IMR-90 (cell line): ENCODE measurements around the gene MFRP. TPM values are rescaled to one million over a fixed set of nuclear protein-coding genes. Genes with fewer than 3 reads are reported as not detected.
A peak's percentile ranks its signal among the peaks of the same experiment; 100 is the strongest.

Experiments
- ATAC-seq: fragments of 200-7000 bp; cut with Tn5 transposase; 2 replicates; pipeline ENCODE4 v1.9.1; 2020; ENCODE audit warnings: low read depth, mild to moderate bottlenecking, moderate library complexity
- BruUV-seq: library from RNA; stranded (reverse); fragments of 400-500 nt; replicated peaks from 2 replicates; lab custom pipeline; 2021; lab: Mats Ljungman, UMichigan
- CTCF ChIA-PET: fragments of 300-600 bp; formaldehyde crosslinking; extraction: SDS; loops from one replicate; lab custom pipeline; 2021; ENCODE audit warnings: antibody characterized with exemption; lab: Yijun Ruan, JAX
- POLR2A ChIA-PET: fragments of 300-600 bp; sonication (Branson Sonifier 250); formaldehyde crosslinking; loops from one replicate; lab custom pipeline; 2022; ENCODE audit warnings: antibody characterized with exemption; ENCODE audit not compliant: unreplicated experiment; lab: Charles Lee
- DNase-seq: peaks from one replicate; pipeline ENCODE4 v3.0.0; 2013
- H2AFZ ChIP-seq: replicated peaks from 2 replicates; pipeline ENCODE3; 2013; ENCODE audit warnings: low read length, mild to moderate bottlenecking; ENCODE audit not compliant: poor library complexity
- H2AK5ac ChIP-seq: 2 replicates; pipeline ENCODE4 v1.6.1; 2013; ENCODE audit warnings: low read depth, low read length, inconsistent platforms
- H2AK9ac ChIP-seq: replicated peaks from 2 replicates; pipeline ENCODE3; 2013; ENCODE audit warnings: mild to moderate bottlenecking, low read depth, low read length, moderate library complexity; ENCODE audit not compliant: poor library complexity
- H2BK120ac ChIP-seq: 2 replicates; pipeline ENCODE4 v1.6.1; 2013; ENCODE audit warnings: low read depth, low read length, inconsistent platforms
- H2BK15ac ChIP-seq: 3 replicates; pipeline ENCODE4 v1.6.1; 2013; ENCODE audit warnings: low read depth, low read length, inconsistent platforms
- H2BK20ac ChIP-seq: 2 replicates; pipeline ENCODE4 v1.6.1; 2013; ENCODE audit warnings: low read depth, mild to moderate bottlenecking, inconsistent platforms, low read length, moderate library complexity
- H2BK5ac ChIP-seq: 2 replicates; pipeline ENCODE4 v1.6.1; 2013; ENCODE audit warnings: mild to moderate bottlenecking, low read depth, low read length, inconsistent platforms; ENCODE audit not compliant: poor library complexity, severe bottlenecking
- H3K14ac ChIP-seq: replicated peaks from 2 replicates; pipeline ENCODE4 v1.6.1; 2013; ENCODE audit warnings: low read depth, low read length, inconsistent platforms
- H3K18ac ChIP-seq: 2 replicates; pipeline ENCODE4 v1.6.1; 2013; ENCODE audit warnings: low read depth, low read length, control low read depth
- H3K23ac ChIP-seq: 2 replicates; pipeline ENCODE4 v1.6.1; 2013; ENCODE audit warnings: low read depth, low read length, inconsistent platforms
- H3K27ac ChIP-seq: 2 replicates; pipeline ENCODE4 v1.5.1; 2013; ENCODE audit warnings: mild to moderate bottlenecking, control low read depth, low read length; ENCODE audit not compliant: insufficient read depth
- H3K27me3 ChIP-seq: 2 replicates; pipeline ENCODE4 v1.6.1; 2013; ENCODE audit warnings: low read length; ENCODE audit not compliant: control insufficient read depth, insufficient read depth
- H3K36me3 ChIP-seq: 2 replicates; pipeline ENCODE4 v1.6.1; 2013; ENCODE audit warnings: low read length, mixed read lengths; ENCODE audit not compliant: control insufficient read depth, insufficient read depth
- H3K4ac ChIP-seq: 2 replicates; pipeline ENCODE4 v1.6.1; 2013; ENCODE audit warnings: low read depth, low read length, inconsistent platforms
- H3K4me1 ChIP-seq: 2 replicates; pipeline ENCODE4 v1.6.1; 2013; ENCODE audit warnings: low read length, mixed read lengths; ENCODE audit not compliant: control insufficient read depth, insufficient read depth
- H3K4me2 ChIP-seq: 2 replicates; pipeline ENCODE4 v1.6.1; 2013; ENCODE audit warnings: low read depth, mild to moderate bottlenecking, control low read depth, low read length, moderate library complexity
- H3K4me3 ChIP-seq: 2 replicates; pipeline ENCODE4 v1.5.1; 2013; ENCODE audit warnings: low read depth, mild to moderate bottlenecking, control low read depth, low read length, moderate library complexity; ENCODE audit not compliant: insufficient read depth
- H3K56ac ChIP-seq: 2 replicates; pipeline ENCODE4 v1.6.1; 2013; ENCODE audit warnings: low read length, inconsistent platforms; ENCODE audit not compliant: insufficient read depth; ENCODE audit errors: extremely low read depth
- H3K79me1 ChIP-seq, 2 experiments: 2 replicates each; pipeline ENCODE4 v1.6.1; 2013; ENCODE audit warnings: low read length in 2 of 2, inconsistent platforms in 1 of 2, low read depth in 1 of 2
- H3K9ac ChIP-seq: 2 replicates; pipeline ENCODE4 v1.6.1; 2013; ENCODE audit warnings: low read depth, low read length, control low read depth
- H3K9me1 ChIP-seq: 2 replicates; pipeline ENCODE4 v1.6.1; 2013; ENCODE audit warnings: low read length, inconsistent platforms; ENCODE audit not compliant: insufficient read depth
- H3K9me3 ChIP-seq: 2 replicates; pipeline ENCODE4 v1.6.1; 2013; ENCODE audit warnings: low read length; ENCODE audit not compliant: control insufficient read depth, insufficient read depth
- H4K20me1 ChIP-seq: 2 replicates; pipeline ENCODE4 v1.6.1; 2013; ENCODE audit warnings: low read length, inconsistent platforms; ENCODE audit not compliant: insufficient read depth
- H4K5ac ChIP-seq: 2 replicates; pipeline ENCODE4 v1.6.1; 2013; ENCODE audit warnings: mild to moderate bottlenecking, low read depth, low read length, control low read depth
- H4K8ac ChIP-seq, 2 experiments: 2 replicates each; pipeline ENCODE4 v1.6.1; 2013; ENCODE audit warnings: low read depth in 2 of 2, low read length in 2 of 2, control low read depth in 1 of 2, inconsistent platforms in 1 of 2
- H4K91ac ChIP-seq: 2 replicates; pipeline ENCODE4 v1.6.1; 2013; ENCODE audit warnings: low read depth, low read length, inconsistent platforms; ENCODE audit not compliant: insufficient read depth
- FOS ChIP-seq: fragments of 150-350 bp; IDR thresholded peaks from 2 replicates; pipeline ENCODE4 v1.6.1; 2016; ENCODE audit warnings: low read depth, low read length
- MXI1 ChIP-seq: IDR thresholded peaks from 2 replicates; pipeline ENCODE4 v1.6.1; 2012; ENCODE audit warnings: low read depth, mild to moderate bottlenecking, low read length, moderate library complexity, borderline replicate concordance
- NFE2L2 ChIP-seq: fragments of 150-350 bp; IDR thresholded peaks from 2 replicates; pipeline ENCODE4 v1.6.1; 2016; ENCODE audit warnings: low read depth, mild to moderate bottlenecking, low read length
- POLR2A ChIP-seq: IDR thresholded peaks from 2 replicates; pipeline ENCODE4 v1.6.1; 2012; ENCODE audit warnings: mild to moderate bottlenecking, low read depth, low read length
- RCOR1 ChIP-seq: IDR thresholded peaks from 2 replicates; pipeline ENCODE4 v1.6.1; 2012; ENCODE audit warnings: mild to moderate bottlenecking, low read length, improper control_type of control experiment; ENCODE audit not compliant: insufficient replicate concordance
- RFX5 ChIP-seq: IDR thresholded peaks from 2 replicates; pipeline ENCODE4 v1.8.0; 2012; ENCODE audit warnings: low read depth, mild to moderate bottlenecking, low read length, moderate library complexity
- WGBS, 2 experiments: methylation state at CpG; one replicate each; pipeline versions ENCODE4 v1.1.5 to v1.1.7; 2013; ENCODE audit warnings: missing lambda C conversion rate in 2 of 2; ENCODE audit not compliant: insufficient read length in 1 of 2; ENCODE audit errors: extremely low coverage in 2 of 2; 5-methylcytosine and 5-hydroxymethylcytosine counted together
- dilution Hi-C: fragments of 300-500 bp; cut with HindIII; formaldehyde crosslinking; loops from one replicate; pipeline ENCODE4 v1.14.3; 2018; ENCODE audit warnings: low sequenced_read_pairs; ENCODE audit not compliant: unreplicated experiment
- in situ Hi-C: fragments of 300-500 bp; cut with MboI; formaldehyde crosslinking; loops from 3 replicates; pipeline ENCODE4 v1.14.3; 2019; ENCODE audit warnings: low sequenced_read_pairs, inconsistent platforms, mixed read lengths
- intact Hi-C: fragments of 100-400 bp; cut with micrococcal nuclease; formaldehyde crosslinking; loops from 2 replicates; pipeline ENCODE4 v1.10.0; 2022
- polyA plus RNA-seq, 3 experiments: library from polyadenylated mRNA; depleted of rRNA; stranded (reverse); fragments of >200 nt; gene quantifications; 2 replicates each; pipeline ENCODE4 v1.2.3, GENCODE V29; 2012; ENCODE audit warnings: low replicate concordance in 1 of 3
- total RNA-seq: library from RNA; depleted of rRNA; stranded (reverse); fragments of >200 nt; gene quantifications from 2 replicates; pipeline ENCODE4 v1.2.3, GENCODE V29; 2012
- TF ChIP-seq, protein P1 (sequence below): conservative IDR thresholded peaks from 2 replicates; pipeline ENCODE4 v1.5.1; 2012; ENCODE audit warnings: mild to moderate bottlenecking, low read depth, low read length, improper control_type of control experiment

Gene MFRP
- total and polyA plus RNA-seq, 2 of the 4 experiments (the other 2 are of a cell fraction) = not detected

DNA sequence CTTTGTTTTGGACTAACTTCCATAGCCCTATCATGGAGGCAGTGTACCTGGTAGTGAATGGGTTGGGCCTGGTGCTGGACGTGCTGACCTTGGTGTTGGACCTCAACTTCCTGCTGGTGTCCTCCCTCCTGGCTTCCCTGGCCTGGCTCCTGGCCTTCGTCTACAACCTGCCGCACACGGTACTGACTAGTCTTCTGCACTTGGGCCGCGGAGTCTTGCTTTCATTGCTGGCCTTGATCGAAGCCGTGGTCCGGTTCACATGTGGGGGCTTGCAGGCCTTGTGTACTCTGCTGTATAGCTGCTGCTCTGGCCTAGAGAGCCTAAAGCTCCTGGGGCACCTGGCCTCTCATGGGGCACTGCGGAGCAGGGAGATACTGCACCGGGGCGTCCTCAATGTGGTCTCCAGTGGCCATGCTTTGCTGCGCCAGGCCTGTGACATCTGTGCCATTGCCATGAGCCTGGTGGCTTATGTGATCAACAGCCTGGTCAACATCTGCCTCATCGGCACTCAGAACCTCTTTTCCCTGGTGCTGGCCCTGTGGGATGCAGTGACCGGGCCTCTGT, 11.3 kb downstream of the MFRP start:
- Histone ChIP-seq H3K14ac (peak overlapping the region; percentile 95), H2BK20ac (no peak overlapping the region), H3K4me3 (peak overlapping the region; percentile 77), H2AK5ac (peak overlapping the region; percentile 99), H4K5ac (no peak overlapping the region), H3K18ac (no peak overlapping the region), H4K8ac (peak overlapping the region; percentile 63 to 86), H2BK5ac (no peak overlapping the region), H4K91ac (peak overlapping the region; percentile 91), H4K20me1 (peaks cover 5% of the 10 kb centered on the region; the same call in 1 of the 2 replicates), H2BK15ac (0 out of 3 replicates have a peak overlapping the region, but pooled peaks have one; percentile 8), H3K36me3 (peaks cover 2% of the 10 kb centered on the region; the same call in 1 of the 2 replicates), H3K4me2 (peak overlapping the region; percentile 78), H3K23ac (peak overlapping the region; percentile 60), H3K4ac (peak overlapping the region; percentile 94), H2BK120ac (peak overlapping the region; percentile 40; the same call in 1 of the 2 replicates), H3K27ac (peak overlapping the region; percentile 79), H3K79me1 (peaks cover 17 to 38% of the 10 kb centered on the region in 2 experiments; a peak in 3 of 4 replicates), H3K4me1 (peaks cover 23% of the 10 kb centered on the region), H3K27me3 (no peaks in the 10 kb centered on the region), H3K9ac (peak overlapping the region; percentile 90), H2AK9ac (peak overlapping the region; percentile 94), H3K9me1 (peaks cover 14% of the 10 kb centered on the region), H2AFZ (no peak overlapping the region), H3K56ac (peak overlapping the region; percentile 83; the same call in 1 of the 2 replicates), H3K9me3 (no peaks in the 10 kb centered on the region)
- ChIA-PET CTCF (interaction anchor here (1.1 kb wide), 1 partner anchor 240 kb away, joined by 3 read pairs; a partner anchor contains a TSS), POLR2A (no interaction called here)
- WGBS, 2 experiments = 72% methylated on average over 5 of the region's 15 CpGs; no CpG with 5 or more reads in 1 of the 2 experiments
- DNase-seq (no peak), ATAC-seq (no peak)
- intact Hi-C loops = loop anchor here (5.0 kb wide), 1 partner anchor 188 kb away; the partner anchor contains the start of gene ABCG4
- in situ Hi-C loops = no loop called here
- dilution Hi-C loops = no loop called here
- TF ChIP-seq RFX5 = no peak
- TF ChIP-seq NFE2L2 = no peak
- TF ChIP-seq, protein P1, sequence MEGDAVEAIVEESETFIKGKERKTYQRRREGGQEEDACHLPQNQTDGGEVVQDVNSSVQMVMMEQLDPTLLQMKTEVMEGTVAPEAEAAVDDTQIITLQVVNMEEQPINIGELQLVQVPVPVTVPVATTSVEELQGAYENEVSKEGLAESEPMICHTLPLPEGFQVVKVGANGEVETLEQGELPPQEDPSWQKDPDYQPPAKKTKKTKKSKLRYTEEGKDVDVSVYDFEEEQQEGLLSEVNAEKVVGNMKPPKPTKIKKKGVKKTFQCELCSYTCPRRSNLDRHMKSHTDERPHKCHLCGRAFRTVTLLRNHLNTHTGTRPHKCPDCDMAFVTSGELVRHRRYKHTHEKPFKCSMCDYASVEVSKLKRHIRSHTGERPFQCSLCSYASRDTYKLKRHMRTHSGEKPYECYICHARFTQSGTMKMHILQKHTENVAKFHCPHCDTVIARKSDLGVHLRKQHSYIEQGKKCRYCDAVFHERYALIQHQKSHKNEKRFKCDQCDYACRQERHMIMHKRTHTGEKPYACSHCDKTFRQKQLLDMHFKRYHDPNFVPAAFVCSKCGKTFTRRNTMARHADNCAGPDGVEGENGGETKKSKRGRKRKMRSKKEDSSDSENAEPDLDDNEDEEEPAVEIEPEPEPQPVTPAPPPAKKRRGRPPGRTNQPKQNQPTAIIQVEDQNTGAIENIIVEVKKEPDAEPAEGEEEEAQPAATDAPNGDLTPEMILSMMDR = no peak
- no peak for TF ChIP-seq RCOR1
- no peak for TF ChIP-seq POLR2A
- no peak for TF ChIP-seq MXI1
- TF ChIP-seq FOS = no peak
- BruUV-seq = no TSS peak
